Naive B cell (primary cell): ENCODE results near the gene NIPAL1. TPM values are rescaled to one million over a fixed set of nuclear protein-coding genes. Genes with fewer than 3 reads are reported as not detected.
A peak's percentile ranks its signal among the peaks of the same experiment; 100 is the strongest.

ENCODE experiments used
- ATAC-seq, 2 donors: fragments of 150-1000 bp; cut with Tn5 transposase; 2 replicates each; pipeline ENCODE4 v1.10.0; 2021; ENCODE audit warnings: low read depth in 2 of 2, mild to moderate bottlenecking in 2 of 2, moderate library complexity in 2 of 2
- DNase-seq: peaks from one replicate; pipeline ENCODE4 v3.0.0; 2022
- H3K27ac Mint-ChIP-seq, 6 donors: one replicate each; pipeline ENCODE4 v1.8.0; 2020 to 2022; ENCODE audit warnings: mild to moderate bottlenecking in 6 of 6, mixed read lengths in 6 of 6, moderate library complexity in 5 of 6, inconsistent platforms in 2 of 6
- H3K27me3 Mint-ChIP-seq, 3 donors: one replicate each; pipeline ENCODE4 v1.8.0; 2021 to 2022; ENCODE audit warnings: mixed read lengths in 3 of 3, mild to moderate bottlenecking in 1 of 3
- H3K36me3 Mint-ChIP-seq, 2 donors: one replicate each; pipeline ENCODE4 v1.8.0; 2020 to 2022; ENCODE audit warnings: mixed read lengths in 2 of 2, inconsistent platforms in 1 of 2, mild to moderate bottlenecking in 1 of 2
- H3K4me1 Mint-ChIP-seq, 3 donors: one replicate each; pipeline ENCODE4 v1.8.0; 2020 to 2022; ENCODE audit warnings: mixed read lengths in 3 of 3, inconsistent platforms in 1 of 3, mild to moderate bottlenecking in 1 of 3, moderate library complexity in 1 of 3
- H3K4me3 Mint-ChIP-seq, 8 donors: one replicate each; pipeline ENCODE4 v1.8.0; 2020 to 2022; ENCODE audit warnings: mild to moderate bottlenecking in 8 of 8, mixed read lengths in 8 of 8, moderate library complexity in 8 of 8, inconsistent platforms in 2 of 8
- H3K9me3 Mint-ChIP-seq, 7 donors: one replicate each; pipeline ENCODE4 v1.8.0; 2020 to 2022; ENCODE audit warnings: mixed read lengths in 7 of 7, mild to moderate bottlenecking in 5 of 7, inconsistent platforms in 2 of 7, moderate library complexity in 1 of 7
- polyA plus RNA-seq, 6 donors: library from polyadenylated mRNA; unstranded; fragments of 300-500 nt; fragmentation: Illumina TruSeq; gene quantifications; one replicate each; pipeline ENCODE4 v1.2.3, GENCODE V29; 2021; ENCODE audit warnings: low read depth in 6 of 6

NIPAL1 gene
- polyA plus RNA-seq, 6 donors from 2014 or later: 0.29 to 0.66 TPM; not detected in 4

- peaks cover 0 to 4% (median 0%) of the 10 kb centered on the region in 7 donors for H3K9me3 Mint-ChIP-seq
- H3K4me3 Mint-ChIP-seq: no peak overlapping the region
- no peak for DNase-seq
- no peak overlapping the region for H3K27ac Mint-ChIP-seq
- ATAC-seq: no peak
- H3K4me1 Mint-ChIP-seq: peaks cover 24 to 43% (median 35%) of the 10 kb centered on the region in 3 donors
- no peaks in the 10 kb centered on the region for H3K27me3 Mint-ChIP-seq
- H3K36me3 Mint-ChIP-seq: no peaks in the 10 kb centered on the region
These were observed 15.4 kb downstream of the NIPAL1 start for GRCh38 chr4:48031802-48032525.

GRCh38 chr4:48032721-48033120 is 16.1 kb downstream of the NIPAL1 start:
- DNase-seq (no peak), ATAC-seq (no peak)
- no peaks in the 10 kb centered on the region for H3K27me3 Mint-ChIP-seq
- H3K4me1 Mint-ChIP-seq: peaks cover 26 to 45% (median 42%) of the 10 kb centered on the region in 3 donors
- no peak overlapping the region for H3K4me3 Mint-ChIP-seq
- no peaks in the 10 kb centered on the region for H3K36me3 Mint-ChIP-seq
- no peak overlapping the region for H3K27ac Mint-ChIP-seq
- H3K9me3 Mint-ChIP-seq: peaks cover 0 to 4% (median 0%) of the 10 kb centered on the region in 7 donors

- ATAC-seq (no peak), DNase-seq (no peak)
- peaks cover 26 to 46% (median 45%) of the 10 kb centered on the region in 3 donors for H3K4me1 Mint-ChIP-seq
- no peak overlapping the region for H3K4me3 Mint-ChIP-seq
- H3K9me3 Mint-ChIP-seq: peaks cover 0 to 4% (median 0%) of the 10 kb centered on the region in 7 donors
- H3K36me3 Mint-ChIP-seq: no peaks in the 10 kb centered on the region
- H3K27ac Mint-ChIP-seq: peak overlapping the region in 2 of 6 donors; percentile 76 to 88
- no peaks in the 10 kb centered on the region for H3K27me3 Mint-ChIP-seq
These were observed 16.8 kb downstream of the NIPAL1 start for GRCh38 chr4:48033412-48033811.

DNA sequence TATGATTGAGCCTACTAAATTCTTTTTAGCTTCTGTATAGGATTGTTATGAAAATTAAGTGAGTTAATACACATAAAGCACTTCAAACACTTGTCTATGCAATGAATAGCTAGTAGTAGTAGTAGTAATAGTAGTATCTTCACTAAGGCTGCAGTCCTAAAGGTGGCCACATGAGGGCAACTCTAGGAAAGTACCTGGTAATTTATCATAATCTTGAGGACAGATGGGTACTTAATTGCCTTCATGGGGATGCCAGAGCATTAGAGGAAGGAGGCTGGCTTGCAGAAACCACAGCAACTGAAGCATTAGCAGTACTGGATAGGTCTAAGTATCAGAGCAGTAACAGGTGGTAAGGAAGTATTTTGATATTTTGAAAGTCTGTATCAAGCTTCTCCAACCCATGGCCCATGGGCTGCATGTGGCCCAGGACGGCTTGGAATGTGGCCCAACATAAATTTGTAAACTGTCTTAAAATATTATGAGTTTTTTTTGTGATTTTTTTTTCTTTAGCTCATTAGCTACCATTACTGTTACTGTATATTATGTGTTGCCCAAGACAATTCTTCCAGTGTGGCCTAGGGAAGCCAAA is 17.3 kb downstream of the NIPAL1 start:
- peak overlapping the region in 4 of 6 donors; percentile 23 to 88 (median 77) for H3K27ac Mint-ChIP-seq
- H3K4me3 Mint-ChIP-seq: peak overlapping the region in 2 of 8 donors; percentile 4 to 44
- H3K36me3 Mint-ChIP-seq: no peaks in the 10 kb centered on the region
- DNase-seq (peak; percentile 75), ATAC-seq (peak; percentile 83 to 84)
- H3K27me3 Mint-ChIP-seq: no peaks in the 10 kb centered on the region
- peaks cover 26 to 46% (median 45%) of the 10 kb centered on the region in 3 donors for H3K4me1 Mint-ChIP-seq
- peaks cover 0 to 4% (median 0%) of the 10 kb centered on the region in 7 donors for H3K9me3 Mint-ChIP-seq

DNA sequence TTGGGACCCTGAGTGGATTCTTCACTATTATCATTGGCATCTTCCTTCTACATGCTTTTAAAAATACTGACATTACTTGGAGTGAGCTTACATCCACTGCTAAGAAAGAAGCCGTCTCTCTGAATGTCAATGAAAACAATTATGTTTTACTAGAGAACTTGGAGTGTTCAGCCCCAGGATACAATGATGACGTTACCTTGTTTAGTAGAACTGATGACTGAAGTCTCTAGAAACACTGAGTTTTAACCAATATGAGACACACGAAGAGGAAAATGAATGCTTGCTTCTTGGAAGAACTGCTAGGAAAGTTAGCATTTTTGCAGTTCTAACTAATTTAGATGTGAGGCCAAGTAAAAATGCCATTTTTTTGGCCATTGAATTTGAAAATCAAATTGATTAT is 19.4 kb downstream of the NIPAL1 start:
- Mint-ChIP-seq H3K27ac (peak overlapping the region in 4 of 6 donors; percentile 82 to 94 (median 93)), H3K27me3 (no peaks in the 10 kb centered on the region), H3K4me1 (peaks cover 26 to 46% (median 45%) of the 10 kb centered on the region in 3 donors), H3K36me3 (no peaks in the 10 kb centered on the region), H3K4me3 (peak overlapping the region in 2 of 8 donors; percentile 6 to 51), H3K9me3 (peaks cover 0 to 4% (median 0%) of the 10 kb centered on the region in 7 donors)
- no peak for ATAC-seq
- no peak for DNase-seq

GRCh38 chr4:48037117-48037462 is 20.5 kb downstream of the NIPAL1 start:
- ATAC-seq (peak in 1 of 2 donors; percentile 0), DNase-seq (no peak)
- Mint-ChIP-seq H3K4me1 (peaks cover 31 to 56% (median 55%) of the 10 kb centered on the region in 3 donors), H3K4me3 (peak overlapping the region; percentile 44 to 87 (median 76)), H3K9me3 (peaks cover 0 to 4% (median 0%) of the 10 kb centered on the region in 7 donors), H3K27me3 (no peaks in the 10 kb centered on the region), H3K27ac (peak overlapping the region; percentile 73 to 94 (median 92)), H3K36me3 (no peaks in the 10 kb centered on the region)

GRCh38 chr4:48038666-48039065 is 22.1 kb downstream of the NIPAL1 start:
- no peak for ATAC-seq

DNA sequence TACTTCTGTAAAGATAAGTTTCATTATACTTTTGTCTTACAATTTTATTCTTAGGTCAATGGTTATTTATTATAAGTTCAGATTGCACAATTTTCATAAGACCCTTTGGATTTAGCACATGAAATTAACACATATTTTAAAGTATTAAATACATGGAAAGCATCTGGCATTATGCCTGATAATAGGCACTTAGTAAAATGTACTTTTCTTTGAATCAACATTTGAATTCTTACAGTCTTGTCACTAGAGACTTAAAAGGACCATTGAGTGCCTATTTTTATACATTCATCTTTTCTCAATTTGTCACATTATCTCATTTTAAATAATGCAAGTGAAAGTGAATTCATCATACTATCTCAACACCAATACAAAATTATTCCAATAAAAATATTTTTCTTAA is 23.0 kb downstream of the NIPAL1 start:
- ATAC-seq: no peak
- Mint-ChIP-seq H3K27me3 (no peaks in the 10 kb centered on the region), H3K9me3 (no peaks in the 10 kb centered on the region), H3K36me3 (no peaks in the 10 kb centered on the region), H3K4me3 (no peak overlapping the region), H3K4me1 (peaks cover 39 to 65% (median 64%) of the 10 kb centered on the region in 3 donors), H3K27ac (no peak overlapping the region)
- DNase-seq: no peak

More at GRCh38 chr4:48038666-48039065, 22.1 kb downstream of the NIPAL1 start:
- Mint-ChIP-seq H3K27me3 (no peaks in the 10 kb centered on the region), H3K36me3 (no peaks in the 10 kb centered on the region), H3K27ac (no peak overlapping the region), H3K4me3 (peak overlapping the region in 1 of 8 donors; percentile 8), H3K9me3 (peaks cover 0 to 4% (median 0%) of the 10 kb centered on the region in 7 donors), H3K4me1 (peaks cover 39 to 68% (median 65%) of the 10 kb centered on the region in 3 donors)
- DNase-seq: no peak

GRCh38 chr4:48041535-48042137 is 25.1 kb downstream of the NIPAL1 start:
- peaks cover 32 to 63% (median 61%) of the 10 kb centered on the region in 3 donors for H3K4me1 Mint-ChIP-seq
- H3K27me3 Mint-ChIP-seq: peaks cover 0 to 5% (median 0%) of the 10 kb centered on the region in 3 donors
- DNase-seq (no peak), ATAC-seq (no peak)
- no peak overlapping the region for H3K27ac Mint-ChIP-seq
- H3K36me3 Mint-ChIP-seq: no peaks in the 10 kb centered on the region
- no peak overlapping the region for H3K4me3 Mint-ChIP-seq
- no peaks in the 10 kb centered on the region for H3K9me3 Mint-ChIP-seq

- H3K36me3 Mint-ChIP-seq: no peaks in the 10 kb centered on the region
- ATAC-seq: no peak
- peaks cover 40 to 71% (median 64%) of the 10 kb centered on the region in 3 donors for H3K4me1 Mint-ChIP-seq
- H3K4me3 Mint-ChIP-seq: peak overlapping the region in 6 of 8 donors; percentile 3 to 28 (median 12)
- peaks cover 0 to 10% (median 0%) of the 10 kb centered on the region in 3 donors for H3K27me3 Mint-ChIP-seq
- peak overlapping the region in 1 of 6 donors; percentile 9 for H3K27ac Mint-ChIP-seq
- no peak for DNase-seq
- no peaks in the 10 kb centered on the region for H3K9me3 Mint-ChIP-seq
These were observed 26.4 kb downstream of the NIPAL1 start for GRCh38 chr4:48042979-48043461.

DNA sequence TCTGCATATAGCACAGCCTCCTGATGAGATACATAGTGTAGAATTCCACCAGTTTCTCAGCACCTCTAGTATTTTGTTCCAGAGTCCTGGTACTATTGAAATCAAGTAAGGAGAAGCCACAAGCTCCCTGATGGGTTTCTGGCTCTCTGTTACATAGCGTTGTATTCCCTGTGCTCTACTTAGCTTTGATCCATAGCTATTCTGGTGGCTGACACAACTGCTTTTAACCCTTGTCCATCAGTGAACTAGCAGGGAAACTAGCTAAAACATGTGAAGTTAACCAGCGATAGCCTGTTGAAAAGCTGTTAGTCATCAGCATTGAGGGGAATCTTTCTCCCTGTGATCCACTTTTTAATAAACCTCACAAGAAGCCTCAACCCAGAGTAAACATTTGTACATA is 26.9 kb downstream of the NIPAL1 start:
- no peak for DNase-seq
- ATAC-seq: no peak
- no peaks in the 10 kb centered on the region for H3K36me3 Mint-ChIP-seq
- H3K4me3 Mint-ChIP-seq: peak overlapping the region in 3 of 8 donors; percentile 16 to 28 (median 21)
- H3K9me3 Mint-ChIP-seq: no peaks in the 10 kb centered on the region
- H3K27me3 Mint-ChIP-seq: peaks cover 0 to 10% (median 0%) of the 10 kb centered on the region in 3 donors
- H3K4me1 Mint-ChIP-seq: peaks cover 45 to 72% (median 66%) of the 10 kb centered on the region in 3 donors
- H3K27ac Mint-ChIP-seq: no peak overlapping the region

GRCh38 chr4:48044298-48044697 is 27.7 kb downstream of the NIPAL1 start:
- Mint-ChIP-seq H3K36me3 (peaks cover 0 to 1% of the 10 kb centered on the region in 2 donors), H3K4me1 (peaks cover 47 to 76% (median 74%) of the 10 kb centered on the region in 3 donors), H3K4me3 (peak overlapping the region in 6 of 8 donors; percentile 15 to 50 (median 22)), H3K27ac (no peak overlapping the region), H3K9me3 (no peaks in the 10 kb centered on the region), H3K27me3 (peaks cover 2 to 11% (median 3%) of the 10 kb centered on the region in 3 donors)
- DNase-seq (no peak), ATAC-seq (no peak)

DNA sequence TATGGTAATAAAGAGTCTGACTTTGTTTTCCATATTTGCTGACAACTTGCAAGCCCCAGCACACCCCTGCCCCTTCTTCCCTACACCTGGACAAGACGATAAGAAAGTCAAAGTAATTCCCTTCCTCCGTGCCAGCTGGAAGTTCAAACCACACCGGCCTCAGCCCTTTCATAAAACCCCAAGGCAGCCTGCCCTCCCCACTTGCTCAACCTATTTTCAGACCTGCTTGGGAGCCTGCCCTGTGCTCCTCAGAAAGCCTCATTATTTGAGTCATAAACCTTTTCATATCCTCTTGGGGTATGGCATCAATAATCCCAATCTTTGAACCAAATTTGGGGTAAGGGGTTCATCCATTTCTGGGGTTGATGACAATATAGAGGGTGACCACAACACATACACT is 29.5 kb downstream of the NIPAL1 start:
- peaks cover 8 to 18% (median 11%) of the 10 kb centered on the region in 3 donors for H3K27me3 Mint-ChIP-seq
- H3K27ac Mint-ChIP-seq: peak overlapping the region in 2 of 6 donors; percentile 2 to 59
- DNase-seq (no peak), ATAC-seq (no peak)
- peaks cover 51 to 81% (median 79%) of the 10 kb centered on the region in 3 donors for H3K4me1 Mint-ChIP-seq
- H3K4me3 Mint-ChIP-seq: peak overlapping the region in 4 of 8 donors; percentile 0 to 52 (median 2)
- peaks cover 0 to 6% of the 10 kb centered on the region in 2 donors for H3K36me3 Mint-ChIP-seq
- no peaks in the 10 kb centered on the region for H3K9me3 Mint-ChIP-seq
